Ovary (tissue), 3 donors: ENCODE results near the gene TMEM45B.

Experiments used
- CTCF ChIP-seq, 3 donors: fragments of 450-650 bp in 2 of 3; fragments of 200-600 bp in 1 of 3; IDR thresholded peaks; one replicate each; pipeline versions ENCODE4 v1.5.1 to v1.8.0; 2016 to 2022; ENCODE audit warnings: antibody characterized with exemption in 3 of 3, mild to moderate bottlenecking in 1 of 3
- POLR2A ChIP-seq: fragments of 450-650 bp; IDR thresholded peaks from one replicate; pipeline ENCODE4 v1.6.1; 2017; ENCODE audit warnings: antibody characterized with exemption, mild to moderate bottlenecking, moderate library complexity
- donor health status: DM: no; HTN: no; CAD: no.

- no peak for TF ChIP-seq POLR2A
- TF ChIP-seq CTCF (IDR thresholded peaks at IDR 0.05) = no peak
Observed at GRCh38 chr11:129795089-129795488, 20.6 kb upstream of the TMEM45B start.
